H1 (cell line): ENCODE data around the gene TTBK1. TPM values are rescaled to one million over a fixed set of nuclear protein-coding genes. Genes with fewer than 3 reads are reported as not detected.

ENCODE experiments used
- CTCF ChIA-PET: fragments of 300-600 bp; sonication (Branson Sonifier 250); formaldehyde crosslinking; loops from one replicate; lab custom pipeline; 2021; ENCODE audit not compliant: partially characterized antibody; lab: Charles Lee
- POLR2A ChIA-PET: fragments of 300-600 bp; sonication (Branson Sonifier 250); formaldehyde crosslinking; loops from one replicate; lab custom pipeline; 2021; ENCODE audit warnings: inconsistent platforms; ENCODE audit not compliant: partially characterized antibody; lab: Charles Lee
- DNase-seq, 2 experiments: peaks; one replicate each; pipeline versions ENCODE4 v3.0.0 to v3.0.0-alpha.2; 2010 to 2022; ENCODE audit warnings: low spot score in 2 of 2, low read depth in 1 of 2, mixed read lengths in 1 of 2
- FAIRE-seq: peaks from 2 replicates; lab custom pipeline; 2011; peaks lifted over from hg19 to GRCh38; lab: Jason Lieb, UNC
- H2AFZ ChIP-seq: 2 replicates; pipeline ENCODE4 v1.8.1; 2012; ENCODE audit warnings: low read length, inconsistent platforms
- H2AK5ac ChIP-seq: 2 replicates; pipeline ENCODE4 v1.6.1; 2013; ENCODE audit warnings: low read depth, low read length
- H2BK120ac ChIP-seq: replicated peaks from 2 replicates; pipeline ENCODE3; 2013; ENCODE audit warnings: low read depth, low read length, inconsistent platforms
- H2BK12ac ChIP-seq: 2 replicates; pipeline ENCODE4 v1.6.1; 2013; ENCODE audit warnings: low read depth, low read length
- H2BK15ac ChIP-seq: 2 replicates; pipeline ENCODE4 v1.6.1; 2013; ENCODE audit warnings: low read length
- H2BK20ac ChIP-seq: 2 replicates; pipeline ENCODE4 v1.6.1; 2013; ENCODE audit warnings: low read length
- H2BK5ac ChIP-seq: 2 replicates; pipeline ENCODE4 v1.6.1; 2013; ENCODE audit warnings: low read depth, low read length
- H3K14ac ChIP-seq: 2 replicates; pipeline ENCODE4 v1.6.1; 2013; ENCODE audit warnings: inconsistent platforms; ENCODE audit not compliant: insufficient read length
- H3K18ac ChIP-seq: 2 replicates; pipeline ENCODE4 v1.6.1; 2013; ENCODE audit warnings: low read length; ENCODE audit errors: extremely low read depth
- H3K23ac ChIP-seq: 2 replicates; pipeline ENCODE4 v1.6.1; 2013; ENCODE audit warnings: inconsistent platforms; ENCODE audit not compliant: insufficient read length
- H3K23me2 ChIP-seq: 2 replicates; pipeline ENCODE4 v1.6.1; 2013; ENCODE audit warnings: low read depth, low read length
- H3K27ac ChIP-seq: 2 replicates; pipeline ENCODE4 v1.6.1; 2011; ENCODE audit warnings: low read depth, low read length, inconsistent platforms
- H3K27me3 ChIP-seq, 4 experiments: replicated peaks in 1 of 4; 1 replicate in 1 of 4; 2 replicates in 3 of 4; pipeline versions ENCODE4 v1.6.1 to v1.8.1; 2011 to 2013; ENCODE audit warnings: low read length in 3 of 4, mild to moderate bottlenecking in 3 of 4, inconsistent platforms in 2 of 4, mixed read lengths in 2 of 4, moderate library complexity in 1 of 4; ENCODE audit not compliant: control insufficient read depth in 3 of 4, insufficient read depth in 3 of 4; ENCODE audit errors: extremely low read depth in 1 of 4
- H3K36me3 ChIP-seq, 4 experiments: 2 replicates each; pipeline versions ENCODE4 v1.6.1 to v1.8.1; 2011 to 2013; ENCODE audit warnings: mild to moderate bottlenecking in 4 of 4, low read length in 3 of 4, moderate library complexity in 2 of 4, control low read depth in 1 of 4, inconsistent platforms in 1 of 4; ENCODE audit not compliant: insufficient read depth in 4 of 4, control insufficient read depth in 2 of 4
- H3K4ac ChIP-seq: replicated peaks from 2 replicates; pipeline ENCODE3; 2013; ENCODE audit warnings: low read length, low read depth, mixed read lengths, inconsistent platforms; ENCODE audit not compliant: insufficient read length
- H3K4me1 ChIP-seq, 4 experiments: replicated peaks in 1 of 4; 1 replicate in 1 of 4; 2 replicates in 3 of 4; pipeline versions ENCODE4 v1.6.1 to v1.8.1; 2011 to 2013; ENCODE audit warnings: low read length in 3 of 4, inconsistent platforms in 2 of 4, mixed read lengths in 1 of 4; ENCODE audit not compliant: insufficient read depth in 4 of 4, control insufficient read depth in 3 of 4
- H3K4me2 ChIP-seq, 2 experiments: 2 replicates each; pipeline versions ENCODE4 v1.6.1 to v1.8.1; 2011 to 2013; ENCODE audit warnings: low read depth in 2 of 2, low read length in 2 of 2, control low read depth in 1 of 2, inconsistent platforms in 1 of 2, mild to moderate bottlenecking in 1 of 2; ENCODE audit not compliant: insufficient read depth in 1 of 2
- H3K4me3 ChIP-seq, 4 experiments: fragments of 200-600, 300-600 bp in 1 of 4; sonication (generic), shearing (Covaris generic), sonication (Bioruptor Twin) in 1 of 4; 2 replicates each; pipeline versions ENCODE4 v1.5.1 to v1.8.1; 2011 to 2016; ENCODE audit warnings: low read length in 4 of 4, low read depth in 3 of 4, control low read depth in 2 of 4, inconsistent platforms in 2 of 4, mild to moderate bottlenecking in 2 of 4, mixed read lengths in 1 of 4, moderate library complexity in 1 of 4; ENCODE audit not compliant: insufficient read depth in 2 of 4; ENCODE audit errors: extremely low read depth in 1 of 4
- H3K56ac ChIP-seq: replicated peaks from 2 replicates; pipeline ENCODE3; 2013; ENCODE audit warnings: low read depth, mild to moderate bottlenecking, mixed read lengths, low read length, inconsistent platforms; ENCODE audit not compliant: insufficient read length
- H3K79me1 ChIP-seq: 2 replicates; pipeline ENCODE4 v1.6.1; 2013; ENCODE audit warnings: low read depth, low read length, control low read depth
- H3K79me2 ChIP-seq, 2 experiments: 2 replicates each; pipeline versions ENCODE4 v1.6.1 to v1.8.1; 2012 to 2013; ENCODE audit warnings: low read length in 2 of 2, mild to moderate bottlenecking in 2 of 2, inconsistent platforms in 1 of 2; ENCODE audit not compliant: insufficient read depth in 2 of 2, control insufficient read depth in 1 of 2
- H3K9ac ChIP-seq, 4 experiments: replicated peaks in 1 of 4; 1 replicate in 1 of 4; 2 replicates in 3 of 4; pipeline versions ENCODE4 v1.6.1 to v1.8.1; 2011 to 2013; ENCODE audit warnings: low read depth in 3 of 4, low read length in 3 of 4, control low read depth in 2 of 4, mild to moderate bottlenecking in 2 of 4, moderate library complexity in 2 of 4, inconsistent platforms in 1 of 4; ENCODE audit errors: extremely low read depth in 1 of 4
- H3K9me3 ChIP-seq, 2 experiments: 2 replicates each; pipeline versions ENCODE4 v1.6.1 to v1.8.1; 2012 to 2013; ENCODE audit warnings: mild to moderate bottlenecking in 2 of 2, moderate library complexity in 2 of 2, control low read depth in 1 of 2, inconsistent platforms in 1 of 2, low read depth in 1 of 2, low read length in 1 of 2, mixed read lengths in 1 of 2; ENCODE audit not compliant: insufficient read depth in 2 of 2
- H4K20me1 ChIP-seq, 2 experiments: replicated peaks in 1 of 2; 2 replicates each; pipeline versions ENCODE3 to v1.8.1; 2011 to 2013; ENCODE audit warnings: inconsistent platforms in 2 of 2, low read length in 2 of 2, mild to moderate bottlenecking in 1 of 2; ENCODE audit not compliant: insufficient read depth in 2 of 2, control insufficient read depth in 1 of 2
- H4K5ac ChIP-seq: 2 replicates; pipeline ENCODE4 v1.6.1; 2013; ENCODE audit warnings: low read length, low read depth, mixed read lengths, inconsistent platforms; ENCODE audit not compliant: insufficient read length
- H4K8ac ChIP-seq: 2 replicates; pipeline ENCODE4 v1.8.0; 2013; ENCODE audit warnings: mild to moderate bottlenecking, moderate library complexity, low read length, inconsistent platforms; ENCODE audit not compliant: insufficient read depth; ENCODE audit errors: extremely low read depth
- H4K91ac ChIP-seq: replicated peaks from 2 replicates; pipeline ENCODE3; 2013; ENCODE audit warnings: low read length, mixed read lengths, inconsistent platforms; ENCODE audit not compliant: insufficient read length
- CEBPB ChIP-seq: IDR thresholded peaks from 2 replicates; pipeline ENCODE4 v1.6.1; 2012; ENCODE audit warnings: low read depth, low read length
- CREB1 ChIP-seq: IDR thresholded peaks from 2 replicates; pipeline ENCODE4 v1.6.1; 2012; ENCODE audit warnings: inconsistent platforms
- GTF2F1 ChIP-seq: IDR thresholded peaks from 2 replicates; pipeline ENCODE4 v1.6.1; 2012; ENCODE audit warnings: low read depth, low read length, improper control_type of control experiment, borderline replicate concordance
- HDAC2 ChIP-seq, 2 experiments: fragments of 300-600 bp in 1 of 2; sonication (generic) in 1 of 2; IDR thresholded peaks; 2 replicates each; pipeline ENCODE4 v1.6.1; 2011 to 2012; ENCODE audit warnings: low read depth in 2 of 2, low read length in 2 of 2, mild to moderate bottlenecking in 2 of 2, moderate library complexity in 2 of 2, borderline replicate concordance in 1 of 2, inconsistent platforms in 1 of 2
- JUND ChIP-seq: IDR thresholded peaks from 2 replicates; pipeline ENCODE4 v1.6.1; 2011; ENCODE audit warnings: mild to moderate bottlenecking, improper control_type of control experiment, low read length
- NANOG ChIP-seq: IDR thresholded peaks from 2 replicates; pipeline ENCODE4 v1.6.1; 2011; ENCODE audit warnings: low read length, low read depth, mild to moderate bottlenecking, inconsistent platforms; ENCODE audit not compliant: insufficient read depth, poor library complexity, severe bottlenecking
- PHF8 ChIP-seq: fragments of 200-600 bp; sonication (generic); conservative IDR thresholded peaks from 2 replicates; pipeline ENCODE4 v1.7.1; 2012; ENCODE audit warnings: low read depth, mild to moderate bottlenecking, inconsistent platforms, low read length, moderate library complexity
- POLR2AphosphoS5 ChIP-seq: IDR thresholded peaks from 2 replicates; pipeline ENCODE4 v1.6.1; 2011; ENCODE audit warnings: low read depth, low read length
- POU5F1 ChIP-seq: IDR thresholded peaks from 2 replicates; pipeline ENCODE4 v1.6.1; 2011; ENCODE audit warnings: low read depth, mild to moderate bottlenecking, low read length, moderate library complexity
- RFX5 ChIP-seq: IDR thresholded peaks from 2 replicates; pipeline ENCODE4 v1.6.1; 2011; ENCODE audit warnings: low read depth, low read length, improper control_type of control experiment, borderline replicate concordance
- RNF2 ChIP-seq: fragments of 200-900, 300-1000 bp; sonication (generic); IDR thresholded peaks from 2 replicates; pipeline ENCODE4 v1.7.1; 2016; ENCODE audit warnings: borderline replicate concordance, low read depth, mild to moderate bottlenecking, antibody characterized with exemption, low read length; ENCODE audit not compliant: poor library complexity, severe bottlenecking; ENCODE audit errors: missing control alignments
- YY1 ChIP-seq: IDR thresholded peaks from 2 replicates; pipeline ENCODE4 v1.6.1; 2011; ENCODE audit warnings: low read depth, mild to moderate bottlenecking, low read length
- WGBS, 2 experiments: shearing (Covaris generic) in 1 of 2; methylation state at CpG; one replicate each; pipeline versions ENCODE4 v1.1.6 to v1.1.7; 2013 to 2015; ENCODE audit warnings: low lambda C conversion rate in 2 of 2, mixed read lengths in 2 of 2, inconsistent platforms in 1 of 2, low coverage in 1 of 2, missing lambda C conversion rate in 1 of 2; ENCODE audit not compliant: insufficient replicate concordance in 2 of 2, insufficient coverage in 1 of 2, insufficient read length in 1 of 2; ENCODE audit errors: extremely low coverage in 1 of 2, missing lambda C conversion rate in 1 of 2; 5-methylcytosine and 5-hydroxymethylcytosine counted together
- polyA plus RNA-seq, 7 experiments: library from polyadenylated mRNA; depleted of rRNA in 3 of 7; stranded (reverse) in 5 of 7; unstranded in 2 of 7; fragments of >200 nt in 5 of 7; fragments of 200-250 nt in 2 of 7; gene quantifications; 1 replicate in 5 of 7; 2 replicates in 1 of 7; 4 replicates in 1 of 7; pipeline versions ENCODE4 v1.2.1 to v1.2.3, GENCODE V29; 2011 to 2013; ENCODE audit warnings: missing spikeins in 2 of 7, mixed read lengths in 2 of 7
- total RNA-seq: library from RNA; stranded (reverse); fragmentation: NEBNext Ultra II Directional; extraction: Animal tissue kit (Norgen Biotek cat#: 25700); gene quantifications from 2 replicates; pipeline ENCODE4 v1.2.1, GENCODE V29; 2021
- TF ChIP-seq, protein P1 (sequence below): IDR thresholded peaks from 2 replicates; pipeline ENCODE4 v1.6.1; 2012; ENCODE audit warnings: low read length, inconsistent platforms

TTBK1 gene
- total and polyA plus RNA-seq, 2 of the 8 experiments (the other 6 are each of a cell fraction or from before 2014, with no cell fraction given): 0.53 to 1.6 TPM

DNA sequence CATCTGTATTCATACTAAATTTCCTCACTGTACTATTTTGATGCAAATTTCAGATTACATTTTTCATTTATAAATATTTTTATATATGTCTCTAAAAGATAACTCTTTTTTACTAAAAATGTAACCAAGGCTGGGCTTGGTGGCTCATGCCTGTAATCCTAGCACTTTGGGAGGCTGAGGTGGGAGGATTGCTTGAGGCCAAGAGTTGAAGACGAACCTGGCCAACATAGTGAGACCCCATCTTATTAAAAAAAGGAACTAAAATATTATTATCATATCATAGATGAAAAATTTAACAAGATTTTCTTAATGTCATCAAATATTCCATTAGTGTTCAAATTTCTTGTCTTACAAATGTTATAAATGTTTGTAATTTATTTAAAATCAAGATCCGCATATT lies 7.4 kb upstream of the TTBK1 start:
- Histone ChIP-seq H3K27ac (no peak overlapping the region), H2BK120ac (no peak overlapping the region), H3K79me2 (no peaks in the 10 kb centered on the region), H3K27me3 (peaks cover 0 to 14% (median 10%) of the 10 kb centered on the region in 4 experiments; a peak in 4 of 7 replicates), H3K9me3 (no peaks in the 10 kb centered on the region), H4K5ac (no peak overlapping the region), H4K91ac (no peak overlapping the region), H2BK15ac (no peak overlapping the region), H2BK20ac (no peak overlapping the region), H3K14ac (no peak overlapping the region), H2BK12ac (no peak overlapping the region), H3K23me2 (0 out of 2 replicates have a peak, but pooled peaks cover 2% of the 10 kb centered on the region), H3K9ac (no peak overlapping the region), H3K36me3 (no peaks in the 10 kb centered on the region), H3K18ac (no peak overlapping the region), H3K23ac (no peak overlapping the region), H2BK5ac (no peak overlapping the region), H4K20me1 (no peaks in the 10 kb centered on the region), H2AFZ (no peak overlapping the region), H3K4ac (no peak overlapping the region), H3K56ac (no peak overlapping the region), H4K8ac (no peak overlapping the region), H3K4me3 (no peak overlapping the region), H3K4me2 (no peak overlapping the region), H2AK5ac (no peak overlapping the region), H3K4me1 (no peaks in the 10 kb centered on the region), H3K79me1 (no peaks in the 10 kb centered on the region)
- 92% methylated on average over 2 of the region's 2 CpGs; no CpG with 5 or more reads in 1 of the 2 experiments for WGBS, 2 experiments
- DNase-seq: no peak
- FAIRE-seq: no peak
- CTCF ChIA-PET: no interaction called here
- POLR2A ChIA-PET: no interaction called here
- TF ChIP-seq JUND (no peak), NANOG (no peak), POLR2AphosphoS5 (no peak), RNF2 (no peak), GTF2F1 (no peak), PHF8 (no peak), YY1 (no peak), CEBPB (no peak), HDAC2 (IDR thresholded peaks at IDR 0.05; ENCODE audit: borderline replicate concordance in 1 of 2, low read depth in 2 of 2, low read length in 2 of 2) (no peak), POU5F1 (no peak), RFX5 (no peak), CREB1 (no peak)
- TF ChIP-seq, protein P1, sequence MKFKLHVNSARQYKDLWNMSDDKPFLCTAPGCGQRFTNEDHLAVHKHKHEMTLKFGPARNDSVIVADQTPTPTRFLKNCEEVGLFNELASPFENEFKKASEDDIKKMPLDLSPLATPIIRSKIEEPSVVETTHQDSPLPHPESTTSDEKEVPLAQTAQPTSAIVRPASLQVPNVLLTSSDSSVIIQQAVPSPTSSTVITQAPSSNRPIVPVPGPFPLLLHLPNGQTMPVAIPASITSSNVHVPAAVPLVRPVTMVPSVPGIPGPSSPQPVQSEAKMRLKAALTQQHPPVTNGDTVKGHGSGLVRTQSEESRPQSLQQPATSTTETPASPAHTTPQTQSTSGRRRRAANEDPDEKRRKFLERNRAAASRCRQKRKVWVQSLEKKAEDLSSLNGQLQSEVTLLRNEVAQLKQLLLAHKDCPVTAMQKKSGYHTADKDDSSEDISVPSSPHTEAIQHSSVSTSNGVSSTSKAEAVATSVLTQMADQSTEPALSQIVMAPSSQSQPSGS: no peak
